Measurements from ENCODE around the gene DDX19B. TPM values are rescaled to one million over a fixed set of nuclear protein-coding genes. Genes with fewer than 3 reads are reported as not detected.
"Not testable (repeated sequence)": the region's sequence is repeated elsewhere in the genome, so short reads cannot be mapped to it uniquely, and the experiment has no call there.

Gene DDX19B
- total RNA-seq, 2 experiments from 2014 or later, result 32.9 to 34.8 TPM

DNA sequence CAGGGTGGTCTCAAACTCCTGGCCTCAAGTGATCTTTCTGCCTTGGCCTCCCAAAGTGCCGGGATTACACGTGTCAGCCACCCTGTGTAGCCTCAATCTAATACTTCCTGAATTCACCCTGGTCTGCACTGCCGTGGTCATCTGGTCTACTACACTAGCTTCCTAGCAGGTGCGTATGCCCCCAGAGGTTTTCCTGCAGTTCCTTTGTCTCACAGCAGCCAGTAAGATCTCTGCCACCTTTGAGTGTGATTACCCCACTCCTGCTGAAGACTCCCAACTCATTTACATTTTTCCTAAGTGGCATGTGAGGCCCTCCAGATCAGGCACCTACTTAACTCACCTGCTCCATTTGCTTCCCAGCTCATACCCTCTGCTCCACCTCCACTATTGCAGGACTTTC is 42.6 kb downstream of the DDX19B start:
- H3K27ac Mint-ChIP-seq, result no peak overlapping the region
- no peak overlapping the region for H3K4me3 Mint-ChIP-seq
- CTCF ChIA-PET, result no interaction called here
- peaks cover 3% of the 10 kb centered on the region for H3K36me3 Mint-ChIP-seq
- ATAC-seq (no peak), DNase-seq (no peak)
- H3K27me3 Mint-ChIP-seq, result no peaks in the 10 kb centered on the region
- peaks cover 13% of the 10 kb centered on the region for H3K4me1 Mint-ChIP-seq
- no peaks in the 10 kb centered on the region for H3K9me3 Mint-ChIP-seq (ENCODE audit: low read depth)

DNA sequence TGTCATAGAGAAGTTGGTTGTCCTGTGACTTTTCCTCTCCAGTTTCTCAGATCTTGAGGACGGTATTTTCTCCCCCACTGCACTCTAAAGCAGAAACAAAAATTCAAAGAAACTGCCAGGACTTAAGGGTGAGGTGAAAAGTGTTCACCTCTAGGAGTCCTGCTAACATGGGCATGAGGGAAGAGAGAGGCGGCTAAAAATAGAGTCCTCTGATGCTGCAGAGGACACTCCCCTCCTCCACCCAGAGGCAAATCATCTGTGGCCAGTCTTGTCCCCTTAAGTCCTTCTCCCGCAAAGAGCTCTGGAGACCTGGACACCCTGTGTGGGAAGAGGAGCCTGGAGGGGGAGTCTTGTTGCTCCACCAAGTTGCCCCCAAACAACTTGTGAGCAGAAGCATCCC is 43.0 kb downstream of the DDX19B start:
- no peak for ATAC-seq
- Mint-ChIP-seq H3K27me3 (no peaks in the 10 kb centered on the region), H3K4me1 (peaks cover 16% of the 10 kb centered on the region), H3K9me3 (ENCODE audit: low read depth) (no peaks in the 10 kb centered on the region), H3K36me3 (peaks cover 3% of the 10 kb centered on the region), H3K4me3 (no peak overlapping the region), H3K27ac (no peak overlapping the region)
- DNase-seq, result no peak
- CTCF ChIA-PET, result no interaction called here

DNA sequence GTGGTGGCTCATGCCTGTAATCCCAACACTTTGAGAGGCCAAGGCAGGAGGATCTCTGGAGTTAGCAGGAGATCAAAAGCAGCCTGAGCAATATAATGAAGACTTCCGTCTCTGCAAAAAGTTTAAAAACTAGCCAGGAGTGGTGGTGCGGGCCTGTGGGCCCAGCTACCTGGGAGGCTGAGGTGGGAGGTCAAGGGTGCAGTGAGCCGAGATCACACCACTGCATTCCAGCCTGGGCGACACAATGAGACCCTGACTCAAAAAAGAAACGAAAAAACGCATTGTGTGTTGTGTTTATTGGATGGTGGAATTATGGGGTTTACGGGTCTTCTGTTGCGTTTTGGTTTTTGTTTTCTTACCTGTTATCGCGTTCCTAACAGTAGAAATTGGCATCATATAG is 46.9 kb downstream of the DDX19B start:
- peak overlapping the region; percentile 98 for H3K4me3 Mint-ChIP-seq
- no peaks in the 10 kb centered on the region for H3K9me3 Mint-ChIP-seq (ENCODE audit: low read depth)
- CTCF ChIA-PET, result interaction anchor here (1.0 to 2.5 kb wide), 6 partner anchors 9 to 94 kb away, joined by 3 to 11 read pairs (median 5); partner anchors contain the start of genes AARS1, DDX19B and EXOSC6
- DNase-seq, result no peak
- peaks cover 41% of the 10 kb centered on the region for H3K4me1 Mint-ChIP-seq
- no peak for ATAC-seq
- peaks cover 3% of the 10 kb centered on the region for H3K36me3 Mint-ChIP-seq
- no peaks in the 10 kb centered on the region for H3K27me3 Mint-ChIP-seq
- peak overlapping the region; percentile 99 for H3K27ac Mint-ChIP-seq

DNA sequence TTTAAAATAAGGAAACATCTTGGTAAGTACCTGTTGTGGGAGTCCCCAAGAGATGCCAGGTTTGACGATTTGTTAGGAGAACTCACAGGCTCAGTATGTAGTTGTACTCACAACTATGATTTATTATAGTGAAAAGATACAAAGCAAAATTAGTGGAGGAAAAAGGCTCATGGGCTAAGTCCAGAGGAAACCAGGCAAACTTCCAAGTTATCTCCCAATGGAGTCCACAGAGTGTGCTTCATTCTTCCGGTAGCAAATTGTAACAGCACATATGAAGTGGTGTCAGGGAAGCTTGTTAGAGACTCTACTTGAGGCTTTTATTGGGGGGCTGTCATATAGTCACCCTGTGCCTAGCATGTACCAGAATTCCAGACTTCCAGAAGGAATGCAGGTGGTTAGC is 50.0 kb downstream of the DDX19B start:
- Mint-ChIP-seq H3K36me3 (peaks cover 12% of the 10 kb centered on the region), H3K4me1 (peaks cover 42% of the 10 kb centered on the region), H3K9me3 (ENCODE audit: low read depth) (no peaks in the 10 kb centered on the region), H3K27ac (no peak overlapping the region), H3K27me3 (no peaks in the 10 kb centered on the region), H3K4me3 (no peak overlapping the region)
- no peak for DNase-seq
- CTCF ChIA-PET, result no interaction called here
- no peak for ATAC-seq

DNA sequence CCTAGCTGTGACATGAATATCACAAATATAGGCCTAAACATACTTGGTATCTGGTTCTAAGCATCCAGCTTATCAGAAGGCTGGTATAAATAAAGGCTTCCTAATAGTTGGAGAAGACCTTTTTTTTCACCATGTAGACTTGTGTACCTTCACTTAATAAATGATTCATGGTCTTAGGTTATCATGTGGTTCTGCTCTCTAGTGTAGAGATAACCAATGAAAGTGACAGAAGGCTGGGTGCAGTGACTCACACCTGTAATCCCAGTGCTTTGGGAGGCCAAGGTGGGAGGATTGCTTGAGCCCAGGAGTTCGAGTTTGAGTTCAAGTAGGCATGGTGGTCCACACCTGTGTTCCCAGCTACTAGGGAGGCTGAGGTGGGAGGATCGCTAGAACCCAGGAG is 50.8 kb downstream of the DDX19B start:
- Mint-ChIP-seq H3K27me3 (no peaks in the 10 kb centered on the region), H3K27ac (peak overlapping the region; percentile 22), H3K4me3 (no peak overlapping the region), H3K36me3 (peaks cover 15% of the 10 kb centered on the region), H3K9me3 (ENCODE audit: low read depth) (no peaks in the 10 kb centered on the region), H3K4me1 (peaks cover 40% of the 10 kb centered on the region)
- ATAC-seq (no peak), DNase-seq (no peak)
- CTCF ChIA-PET, result no interaction called here

DNA sequence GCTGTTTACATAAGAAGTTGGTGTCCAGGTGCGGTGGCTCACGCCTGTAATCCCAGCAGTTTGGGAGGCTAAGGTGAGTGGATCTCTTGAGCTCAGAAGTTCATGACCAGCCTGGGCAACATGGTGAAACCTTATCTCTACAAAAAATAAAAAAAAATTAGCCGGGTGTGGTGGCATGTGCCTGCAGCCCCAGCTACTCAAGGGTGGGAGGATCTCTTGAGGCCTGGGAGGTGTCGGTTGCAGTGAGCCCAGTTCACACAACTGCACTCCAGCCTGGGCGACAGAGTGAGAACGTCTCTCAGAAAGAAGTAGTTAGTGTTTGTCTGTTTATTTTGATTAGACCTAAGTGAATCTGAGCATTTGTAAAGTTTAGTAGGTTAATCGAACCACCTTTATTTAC is 60.6 kb downstream of the DDX19B start:
- peak overlapping the region; percentile 18 for H3K27ac Mint-ChIP-seq
- no peak for ATAC-seq
- no peaks in the 10 kb centered on the region for H3K9me3 Mint-ChIP-seq (ENCODE audit: low read depth)
- peaks cover 35% of the 10 kb centered on the region for H3K36me3 Mint-ChIP-seq
- no peaks in the 10 kb centered on the region for H3K27me3 Mint-ChIP-seq
- CTCF ChIA-PET, result interaction anchor here (1.4 to 2.4 kb wide), 4 partner anchors 10 to 294 kb away, joined by 3 to 6 read pairs (median 5); no protein-coding TSS in a partner anchor
- H3K4me3 Mint-ChIP-seq, result no peak overlapping the region
- H3K4me1 Mint-ChIP-seq, result peaks cover 6% of the 10 kb centered on the region
- DNase-seq, result no peak

DNA sequence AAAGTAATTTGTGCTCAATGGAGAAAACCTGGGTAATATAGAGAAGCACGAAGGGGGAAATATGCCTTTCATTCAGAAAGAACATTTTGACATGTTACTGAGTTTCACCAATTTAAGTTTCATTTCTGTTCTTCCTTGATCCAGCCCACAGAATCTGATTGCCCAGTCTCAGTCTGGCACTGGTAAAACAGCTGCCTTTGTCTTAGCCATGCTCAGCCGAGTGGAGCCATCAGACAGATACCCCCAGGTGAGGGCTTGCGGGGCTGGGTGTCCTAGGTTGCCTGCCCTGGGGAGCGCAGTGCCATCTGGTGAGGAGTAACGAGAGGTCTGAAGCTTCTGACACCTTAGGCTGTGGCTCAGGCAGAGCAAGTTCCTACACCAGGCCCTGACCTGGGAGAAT is 65.4 kb downstream of the DDX19B start:
- H3K36me3 Mint-ChIP-seq, result peaks cover 30% of the 10 kb centered on the region
- peak; percentile 45 for ATAC-seq

DNA sequence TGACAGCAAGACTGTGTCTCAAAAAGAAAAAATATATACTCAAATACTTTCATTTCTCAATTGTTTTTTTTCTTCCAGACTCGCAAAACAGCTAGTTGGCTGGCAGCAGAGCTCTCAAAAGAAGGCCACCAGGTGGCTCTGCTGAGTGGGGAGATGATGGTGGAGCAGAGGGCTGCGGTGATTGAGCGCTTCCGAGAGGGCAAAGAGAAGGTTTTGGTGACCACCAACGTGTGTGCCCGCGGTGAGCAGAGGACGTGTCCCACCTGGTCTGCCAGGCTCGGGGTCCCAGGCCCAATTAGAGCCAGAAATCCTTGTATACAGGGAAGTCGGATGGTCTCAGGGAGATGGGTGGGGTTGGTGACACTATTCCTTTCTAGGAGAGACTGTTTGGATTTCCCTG is 71.2 kb downstream of the DDX19B start:
- H3K27me3 Mint-ChIP-seq; H3K4me1 Mint-ChIP-seq; H3K9me3 Mint-ChIP-seq (ENCODE audit: low read depth); H3K4me3 Mint-ChIP-seq: not testable (repeated sequence)
- ATAC-seq (peak; percentile 77), DNase-seq (peak; percentile 66)
- CTCF ChIA-PET, result interaction anchor here (0.9 to 2.0 kb wide), 9 partner anchors 10 to 283 kb away, joined by 3 to 14 read pairs (median 5); partner anchors contain the start of genes DDX19A and FCSK
- Mint-ChIP-seq H3K36me3 (peaks cover 38% of the 10 kb centered on the region), H3K27ac (peak overlapping the region; percentile 47)

More for the DNA sequence above, 65.4 kb downstream of the DDX19B start:
- DNase-seq, result no peak
- peaks cover 4% of the 10 kb centered on the region for H3K4me1 Mint-ChIP-seq
- H3K27ac Mint-ChIP-seq, result peak overlapping the region; percentile 34
- H3K9me3 Mint-ChIP-seq (ENCODE audit: low read depth), result no peaks in the 10 kb centered on the region
- no peak overlapping the region for H3K4me3 Mint-ChIP-seq
- no peaks in the 10 kb centered on the region for H3K27me3 Mint-ChIP-seq
- CTCF ChIA-PET, result no interaction called here

DNA sequence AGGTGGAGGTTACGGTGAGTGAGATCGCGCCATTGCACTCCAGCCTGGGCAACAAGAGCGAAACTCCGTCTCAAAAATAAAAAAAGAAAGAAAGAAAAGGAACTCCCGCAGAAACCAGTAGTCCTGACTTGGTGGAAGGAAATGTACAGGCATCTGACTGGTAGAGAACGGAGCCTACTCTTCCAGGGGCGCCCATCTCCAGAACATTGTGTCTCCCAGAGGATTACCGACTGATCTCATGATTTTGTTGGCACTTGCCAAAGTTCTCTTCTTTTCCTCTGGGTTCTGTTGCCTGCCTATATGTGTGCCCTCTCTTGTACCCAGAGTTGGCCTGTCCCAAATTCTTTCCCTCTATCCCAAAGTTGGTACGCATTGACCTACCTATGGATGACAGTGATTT is 71.9 kb downstream of the DDX19B start:
- Mint-ChIP-seq H3K27ac (no peak overlapping the region), H3K4me1 (peaks cover 5% of the 10 kb centered on the region), H3K4me3 (no peak overlapping the region), H3K27me3 (no peaks in the 10 kb centered on the region), H3K9me3 (ENCODE audit: low read depth) (no peaks in the 10 kb centered on the region), H3K36me3 (peaks cover 36% of the 10 kb centered on the region)
- ATAC-seq, result no peak
- CTCF ChIA-PET, result interaction anchor here (1.6 to 2.0 kb wide), 3 partner anchors 9 to 283 kb away, joined by 5 to 14 read pairs (median 14); partner anchors contain the start of gene DDX19A
- DNase-seq, result no peak

DNA sequence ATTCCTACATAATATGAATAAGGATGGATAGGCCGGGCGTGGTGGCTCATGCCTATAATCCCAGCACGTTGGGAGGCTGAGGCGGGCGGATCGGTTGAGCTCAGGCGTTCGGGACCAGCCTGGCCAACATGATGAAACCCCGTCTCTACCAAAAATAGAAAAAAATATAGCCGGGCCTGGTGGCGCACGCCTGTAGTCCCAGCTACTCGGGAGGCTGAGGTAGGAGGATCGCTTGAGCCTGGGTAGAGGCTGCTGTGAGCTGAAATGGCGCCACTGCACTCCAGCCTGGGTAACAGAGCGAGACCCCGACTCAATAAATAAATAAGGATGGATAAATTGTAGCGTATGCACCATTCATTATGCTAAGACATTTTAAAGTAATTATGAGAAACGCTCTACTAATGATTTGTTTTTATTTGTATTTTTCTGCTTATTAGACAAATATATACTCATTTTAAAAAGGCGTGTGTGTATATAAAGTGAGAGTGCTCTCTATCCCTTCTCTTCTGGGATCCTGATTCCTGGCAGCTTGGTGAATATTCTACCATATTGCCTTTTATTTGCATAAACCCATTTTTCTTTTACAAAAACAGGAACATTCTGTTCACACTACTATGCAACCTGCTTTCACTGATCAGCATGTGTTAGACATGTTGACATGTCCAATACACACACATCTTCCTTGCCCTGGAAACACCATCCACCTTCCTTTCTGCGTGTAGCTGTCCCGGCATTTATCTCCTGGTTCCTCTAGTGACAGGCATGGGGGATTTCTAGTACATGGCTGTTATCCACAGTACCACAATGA is 74.1 kb downstream of the DDX19B start:
- Mint-ChIP-seq H3K27me3 (no peaks in the 10 kb centered on the region), H3K36me3 (peaks cover 36% of the 10 kb centered on the region), H3K9me3 (ENCODE audit: low read depth) (no peaks in the 10 kb centered on the region), H3K4me1 (peaks cover 9% of the 10 kb centered on the region), H3K27ac (peak overlapping the region; percentile 16), H3K4me3 (no peak overlapping the region)
- CTCF ChIA-PET, result interaction anchor here (1.0 to 1.9 kb wide), 3 partner anchors 8 to 249 kb away, joined by 3 to 5 read pairs (median 3); no protein-coding TSS in a partner anchor
- ATAC-seq (no peak), DNase-seq (no peak)

DNA sequence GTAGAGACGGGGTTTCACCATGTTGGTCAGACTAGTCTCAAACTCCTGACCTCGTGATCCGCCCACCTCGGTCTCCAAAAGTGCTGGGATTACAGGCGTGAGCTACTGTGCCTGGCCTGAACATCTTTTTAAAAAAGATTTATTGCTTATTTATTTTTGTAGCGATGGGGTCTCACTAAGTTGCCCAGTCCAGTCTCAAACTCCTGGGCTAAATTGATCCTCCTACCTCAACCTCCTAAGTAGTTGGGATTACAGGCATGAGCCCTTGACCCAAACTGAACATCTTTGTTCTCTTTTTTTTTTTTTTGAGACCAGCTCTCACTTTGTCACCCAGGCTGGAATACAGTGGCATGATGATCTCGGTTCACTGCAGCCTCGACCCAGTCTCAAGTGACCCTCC is 75.2 kb downstream of the DDX19B start:
- CTCF ChIA-PET, result no interaction called here
- no peak overlapping the region for H3K4me3 Mint-ChIP-seq
- peaks cover 13% of the 10 kb centered on the region for H3K4me1 Mint-ChIP-seq
- DNase-seq (no peak), ATAC-seq (no peak)
- no peaks in the 10 kb centered on the region for H3K27me3 Mint-ChIP-seq
- no peak overlapping the region for H3K27ac Mint-ChIP-seq
- no peaks in the 10 kb centered on the region for H3K9me3 Mint-ChIP-seq (ENCODE audit: low read depth)
- peaks cover 36% of the 10 kb centered on the region for H3K36me3 Mint-ChIP-seq

DNA sequence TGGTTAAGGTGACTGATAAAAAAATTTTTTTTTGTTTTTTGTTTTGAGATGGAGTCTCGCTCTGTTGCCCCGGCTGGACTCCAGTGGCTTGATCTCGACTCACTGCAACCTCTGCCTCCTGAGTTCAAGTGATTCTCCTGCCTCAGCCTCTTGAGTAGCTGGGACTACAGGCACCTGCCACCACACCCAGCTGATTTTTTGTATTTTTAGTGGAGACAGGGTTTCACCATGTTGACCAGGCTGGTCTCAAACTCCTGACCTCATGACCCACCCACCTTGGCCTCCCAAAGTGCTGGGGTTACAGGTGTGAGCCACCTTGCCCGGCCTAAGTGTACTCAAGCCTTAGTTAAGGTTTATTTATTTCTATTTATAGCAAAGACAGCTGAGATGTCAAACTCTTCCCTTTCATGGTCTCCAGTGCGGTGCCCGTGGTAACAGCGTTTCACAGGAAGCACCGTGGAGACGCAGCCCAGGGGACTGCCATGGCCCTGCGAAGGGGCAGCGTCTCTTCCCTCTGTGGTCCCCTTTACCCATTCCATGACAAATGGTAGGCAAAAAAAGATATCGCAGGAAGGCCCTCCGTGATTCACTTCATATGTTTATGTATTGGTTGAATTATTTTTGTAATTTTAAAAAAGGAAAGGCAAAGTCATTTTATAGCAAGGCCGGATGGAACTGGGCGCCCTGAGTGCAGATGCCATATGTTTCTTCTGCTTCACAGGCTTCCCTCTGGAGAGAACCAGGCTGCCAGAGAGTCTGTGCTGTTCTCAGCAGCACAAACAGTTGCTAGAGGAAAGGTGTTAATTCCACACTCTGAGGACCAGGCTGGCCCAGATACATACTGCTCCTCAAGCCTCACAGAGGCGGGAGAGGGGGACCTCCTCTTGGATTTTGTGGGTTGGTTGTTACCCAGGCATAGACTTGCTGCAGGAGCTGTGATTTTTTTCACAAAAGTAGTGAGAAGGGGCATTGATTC is 76.9 kb downstream of the DDX19B start:
- ATAC-seq, result no peak
- Mint-ChIP-seq H3K27me3 (no peaks in the 10 kb centered on the region), H3K27ac (peak overlapping the region; percentile 49), H3K4me3 (no peak overlapping the region), H3K4me1 (peaks cover 13% of the 10 kb centered on the region), H3K9me3 (ENCODE audit: low read depth) (no peaks in the 10 kb centered on the region), H3K36me3 (peaks cover 30% of the 10 kb centered on the region)
- no peak for DNase-seq
- CTCF ChIA-PET, result interaction anchor here (0.6 to 1.2 kb wide), 2 partner anchors 19 to 68 kb away, joined by 3 to 4 read pairs; no protein-coding TSS in a partner anchor

DNA sequence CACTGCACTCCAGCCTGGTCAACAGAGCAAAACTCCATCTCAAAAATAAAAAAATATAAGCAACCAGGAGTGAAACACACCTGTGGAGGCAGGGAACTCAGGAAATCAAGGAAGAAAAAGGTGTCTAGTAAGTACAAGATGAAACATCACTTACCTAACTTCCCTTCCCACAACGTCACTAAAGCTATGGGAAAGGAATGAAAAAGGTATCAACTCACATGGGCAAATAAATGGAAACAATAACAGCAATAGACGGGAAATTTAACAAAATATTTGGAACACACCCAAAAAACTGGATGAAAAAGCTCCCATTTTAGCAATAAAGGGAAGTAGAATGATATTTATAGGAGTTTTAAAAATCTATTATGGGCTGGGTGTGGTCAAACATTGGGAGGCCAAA is 78.8 kb downstream of the DDX19B start:
- CTCF ChIA-PET, result no interaction called here
- Mint-ChIP-seq H3K4me3 (no peak overlapping the region), H3K27me3 (no peaks in the 10 kb centered on the region), H3K9me3 (ENCODE audit: low read depth) (no peaks in the 10 kb centered on the region), H3K4me1 (peaks cover 16% of the 10 kb centered on the region), H3K36me3 (peaks cover 20% of the 10 kb centered on the region), H3K27ac (peak overlapping the region; percentile 6)
- DNase-seq (no peak), ATAC-seq (no peak)

Data from activated CD8-positive, alpha-beta memory T cell treated with anti-CD3 and anti-CD28 coated beads, Interleukin-2, amount 10 ng/mL, durations not matched to agents 7 days and 5 days (primary cell).